Gastrocnemius medialis (tissue), 4 donors: Measurements from ENCODE around the gene ZNF526.

Experiments used
- POLR2A ChIP-seq, 2 donors: fragments of 450-650 bp; IDR thresholded peaks; one replicate each; pipeline ENCODE4 v1.6.1; 2017; ENCODE audit warnings: antibody characterized with exemption in 2 of 2, mild to moderate bottlenecking in 2 of 2, moderate library complexity in 2 of 2
- TF ChIP-seq, protein P1 (sequence below), 5 experiments: fragments of 450-650 bp in 3 of 5; fragments of 200-600 bp in 2 of 5; sonication (generic) in 2 of 5; IDR thresholded peaks in 4 of 5; conservative IDR thresholded peaks in 1 of 5; 1 replicate in 4 of 5; 2 replicates in 1 of 5; pipeline ENCODE4 v1.5.1; 2016 to 2019; ENCODE audit warnings: antibody characterized with exemption in 5 of 5, mild to moderate bottlenecking in 3 of 5, moderate library complexity in 3 of 5

DNA sequence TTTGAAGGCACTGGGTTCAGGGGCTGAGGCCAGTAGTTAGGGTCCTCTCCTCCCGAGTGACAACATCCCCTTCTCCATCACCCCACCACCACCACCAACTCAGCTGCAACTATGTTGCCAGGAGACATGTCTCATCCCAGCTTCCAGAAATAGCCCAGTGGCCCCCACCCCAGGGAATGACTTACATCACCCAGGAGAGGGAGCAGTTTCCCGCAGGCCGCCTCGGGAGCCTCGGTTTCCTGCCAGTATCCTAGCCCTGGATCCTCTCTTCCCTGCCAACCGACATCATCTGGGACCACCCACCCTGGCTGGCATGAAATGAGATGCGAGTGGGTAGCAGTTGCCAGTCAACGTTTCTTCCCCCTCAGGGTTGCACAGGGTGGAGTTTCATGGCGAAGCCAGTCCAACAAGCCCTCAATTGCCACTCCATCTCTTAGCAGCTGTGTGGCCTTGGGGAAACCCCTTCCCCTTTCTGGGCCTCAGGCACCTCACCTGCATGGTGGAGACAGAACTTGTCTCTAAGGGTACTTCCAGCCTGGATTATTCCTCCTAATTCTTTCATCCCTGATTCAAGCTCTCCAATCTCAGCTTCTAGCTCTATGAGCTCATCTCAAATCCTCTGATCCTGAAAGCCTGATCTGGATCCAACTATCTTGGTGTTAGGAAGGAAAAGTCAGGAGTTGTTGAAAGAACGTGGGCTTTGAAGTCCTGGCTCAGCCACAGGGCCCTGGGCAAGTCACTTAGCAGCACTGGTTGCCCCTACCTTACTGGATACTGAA, 26.2 kb downstream of the ZNF526 start:
- TF ChIP-seq, protein P1, sequence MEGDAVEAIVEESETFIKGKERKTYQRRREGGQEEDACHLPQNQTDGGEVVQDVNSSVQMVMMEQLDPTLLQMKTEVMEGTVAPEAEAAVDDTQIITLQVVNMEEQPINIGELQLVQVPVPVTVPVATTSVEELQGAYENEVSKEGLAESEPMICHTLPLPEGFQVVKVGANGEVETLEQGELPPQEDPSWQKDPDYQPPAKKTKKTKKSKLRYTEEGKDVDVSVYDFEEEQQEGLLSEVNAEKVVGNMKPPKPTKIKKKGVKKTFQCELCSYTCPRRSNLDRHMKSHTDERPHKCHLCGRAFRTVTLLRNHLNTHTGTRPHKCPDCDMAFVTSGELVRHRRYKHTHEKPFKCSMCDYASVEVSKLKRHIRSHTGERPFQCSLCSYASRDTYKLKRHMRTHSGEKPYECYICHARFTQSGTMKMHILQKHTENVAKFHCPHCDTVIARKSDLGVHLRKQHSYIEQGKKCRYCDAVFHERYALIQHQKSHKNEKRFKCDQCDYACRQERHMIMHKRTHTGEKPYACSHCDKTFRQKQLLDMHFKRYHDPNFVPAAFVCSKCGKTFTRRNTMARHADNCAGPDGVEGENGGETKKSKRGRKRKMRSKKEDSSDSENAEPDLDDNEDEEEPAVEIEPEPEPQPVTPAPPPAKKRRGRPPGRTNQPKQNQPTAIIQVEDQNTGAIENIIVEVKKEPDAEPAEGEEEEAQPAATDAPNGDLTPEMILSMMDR (IDR thresholded peaks at IDR 0.05 in 4 of 5, conservative IDR thresholded peaks at IDR 0.05 in 1 of 5) = peak; percentile 64 to 74 (median 68)
- no peak for TF ChIP-seq POLR2A (IDR thresholded peaks at IDR 0.05)
